Urinary bladder (tissue), 4 donors: ENCODE measurements around the gene SLC16A12. TPM values are rescaled to one million over a fixed set of nuclear protein-coding genes. Genes with fewer than 3 reads are reported as not detected.
A peak's percentile ranks its signal among the peaks of the same experiment; 100 is the strongest.

Experiments used
- DNase-seq: peaks from one replicate; pipeline ENCODE4 v3.0.0-alpha.2; 2015; ENCODE audit errors: extremely low spot score
- H3K27ac ChIP-seq: one replicate; pipeline ENCODE4 v1.5.1; 2013; ENCODE audit warnings: low read depth, mild to moderate bottlenecking, moderate library complexity
- H3K36me3 ChIP-seq: one replicate; pipeline ENCODE4 v1.6.1; 2013; ENCODE audit warnings: mild to moderate bottlenecking, moderate library complexity; ENCODE audit not compliant: insufficient read depth
- H3K4me1 ChIP-seq: one replicate; pipeline ENCODE4 v1.6.1; 2013; ENCODE audit warnings: mild to moderate bottlenecking, moderate library complexity; ENCODE audit not compliant: insufficient read depth
- H3K4me3 ChIP-seq: one replicate; pipeline ENCODE4 v1.5.1; 2013; ENCODE audit warnings: low read depth, low read length
- WGBS: extraction: QIAGEN DNeasy Blood & Tissue Kit; methylation state at CpG from one replicate; pipeline ENCODE4 v1.1.7; 2013; 5-methylcytosine and 5-hydroxymethylcytosine counted together
- polyA plus RNA-seq: library from polyadenylated mRNA; stranded (reverse); fragments of 200-250 nt; gene quantifications from one replicate; pipeline ENCODE4 v1.2.3, GENCODE V29; 2013
- total RNA-seq: library from RNA; depleted of rRNA; stranded (reverse); fragments of >200 nt; gene quantifications from one replicate; pipeline ENCODE4 v1.2.3, GENCODE V29; 2014
- donor health status: healthy with polysubstance abuse.
- donor health status: healthy.

SLC16A12 gene
- total RNA-seq (4.2 TPM), polyA plus RNA-seq (1.1 TPM)

- H3K27ac ChIP-seq = no peak within 1 kb of the TSS
- no peak for DNase-seq
- peaks cover 6% of the 10 kb centered on the region for H3K4me1 ChIP-seq
- 2% methylated on average over 87 of the region's 87 CpGs for WGBS
- H3K36me3 ChIP-seq = no peaks in the 10 kb centered on the region
- H3K4me3 ChIP-seq = peak within 1 kb of the TSS; percentile 33
These were observed at the start of gene SLC16A12 for GRCh38 chr10:89535171-89536012. SLC16A12 (minus strand) TSS chr10:89535594; CDS start chr10:89462578, 73,016 bp downstream.

GRCh38 chr10:89582022-89582421 lies 46.6 kb upstream of the SLC16A12 start:
- Histone ChIP-seq H3K4me3 (no peak overlapping the region), H3K36me3 (no peaks in the 10 kb centered on the region), H3K27ac (no peak overlapping the region), H3K4me1 (no peaks in the 10 kb centered on the region)
- WGBS = 88% methylated on average over 1 of the region's 1 CpG
- DNase-seq = no peak

- H3K4me3 ChIP-seq = no peak overlapping the region
- 94% methylated on average over 4 of the region's 4 CpGs for WGBS
- H3K27ac ChIP-seq = no peak overlapping the region
- DNase-seq = no peak
- H3K4me1 ChIP-seq = no peaks in the 10 kb centered on the region
- H3K36me3 ChIP-seq = no peaks in the 10 kb centered on the region
These were observed 44.8 kb upstream of the SLC16A12 start for GRCh38 chr10:89580243-89580642.

- Histone ChIP-seq H3K36me3 (no peaks in the 10 kb centered on the region), H3K4me1 (no peaks in the 10 kb centered on the region), H3K4me3 (no peak overlapping the region), H3K27ac (no peak overlapping the region)
- 83% methylated on average over 2 of the region's 2 CpGs for WGBS
- DNase-seq = no peak
These were observed 41.3 kb upstream of the SLC16A12 start for GRCh38 chr10:89576696-89577095.

- DNase-seq = no peak
- H3K27ac ChIP-seq = no peak overlapping the region
- WGBS = 90% methylated on average over 3 of the region's 3 CpGs
- no peaks in the 10 kb centered on the region for H3K36me3 ChIP-seq
- H3K4me1 ChIP-seq = no peaks in the 10 kb centered on the region
- no peak overlapping the region for H3K4me3 ChIP-seq
These were observed 40.6 kb upstream of the SLC16A12 start for GRCh38 chr10:89576022-89576421.

GRCh38 chr10:89575031-89575430 lies 39.6 kb upstream of the SLC16A12 start:
- no peaks in the 10 kb centered on the region for H3K4me1 ChIP-seq
- DNase-seq = no peak
- H3K36me3 ChIP-seq = no peaks in the 10 kb centered on the region
- H3K27ac ChIP-seq = no peak overlapping the region
- H3K4me3 ChIP-seq = no peak overlapping the region

GRCh38 chr10:89574368-89574767 lies 39.0 kb upstream of the SLC16A12 start:
- 49% methylated on average over 1 of the region's 1 CpG for WGBS
- no peak for DNase-seq
- H3K36me3 ChIP-seq = no peaks in the 10 kb centered on the region
- H3K27ac ChIP-seq = no peak overlapping the region
- no peaks in the 10 kb centered on the region for H3K4me1 ChIP-seq
- no peak overlapping the region for H3K4me3 ChIP-seq

GRCh38 chr10:89567576-89568245 lies 32.3 kb upstream of the SLC16A12 start:
- H3K36me3 ChIP-seq = no peaks in the 10 kb centered on the region
- H3K4me3 ChIP-seq = no peak overlapping the region
- WGBS = 73% methylated on average over 3 of the region's 3 CpGs
- DNase-seq = no peak
- no peaks in the 10 kb centered on the region for H3K4me1 ChIP-seq
- H3K27ac ChIP-seq = no peak overlapping the region

- H3K27ac ChIP-seq = no peak overlapping the region
- WGBS = 40% methylated on average over 3 of the region's 3 CpGs
- no peaks in the 10 kb centered on the region for H3K4me1 ChIP-seq
- H3K4me3 ChIP-seq = no peak overlapping the region
- no peak for DNase-seq
- no peaks in the 10 kb centered on the region for H3K36me3 ChIP-seq
These were observed 31.6 kb upstream of the SLC16A12 start for GRCh38 chr10:89566992-89567391.

GRCh38 chr10:89566095-89566950 lies 30.9 kb upstream of the SLC16A12 start:
- Histone ChIP-seq H3K36me3 (no peaks in the 10 kb centered on the region), H3K4me1 (no peaks in the 10 kb centered on the region), H3K27ac (no peak overlapping the region), H3K4me3 (no peak overlapping the region)
- 38% methylated on average over 10 of the region's 10 CpGs for WGBS
- DNase-seq = no peak

- 80% methylated on average over 1 of the region's 1 CpG for WGBS
- H3K4me3 ChIP-seq = no peak overlapping the region
- H3K27ac ChIP-seq = no peak overlapping the region
- no peaks in the 10 kb centered on the region for H3K4me1 ChIP-seq
- no peaks in the 10 kb centered on the region for H3K36me3 ChIP-seq
- DNase-seq = no peak
These were observed 29.8 kb upstream of the SLC16A12 start for GRCh38 chr10:89565180-89565579.

GRCh38 chr10:89563861-89564478 lies 28.6 kb upstream of the SLC16A12 start:
- Histone ChIP-seq H3K4me3 (no peak overlapping the region), H3K4me1 (no peaks in the 10 kb centered on the region), H3K36me3 (no peaks in the 10 kb centered on the region), H3K27ac (no peak overlapping the region)
- no peak for DNase-seq
- WGBS = 13% methylated on average over 2 of the region's 2 CpGs

GRCh38 chr10:89563311-89563710 lies 27.9 kb upstream of the SLC16A12 start:
- Histone ChIP-seq H3K36me3 (no peaks in the 10 kb centered on the region), H3K27ac (no peak overlapping the region), H3K4me3 (no peak overlapping the region), H3K4me1 (no peaks in the 10 kb centered on the region)
- 96% methylated on average over 3 of the region's 3 CpGs for WGBS
- no peak for DNase-seq
